GM19099 (cell line): Measurements from ENCODE around the gene GDPD4.

Experiments
- POLR2A ChIP-seq: IDR thresholded peaks from 3 replicates; pipeline ENCODE4 v1.6.1; 2011; ENCODE audit warnings: low read depth; ENCODE audit not compliant: insufficient read length; ENCODE audit errors: extremely low read depth

The GDPD4 gene

GRCh38 chr11:77301510-77301909 lies at the start of gene GDPD4:
Gene GDPD4, minus strand, starts transcription at chr11:77301686. Its CDS starts 16,549 bp downstream, at chr11:77285137.
- no peak for TF ChIP-seq POLR2A

DNA sequence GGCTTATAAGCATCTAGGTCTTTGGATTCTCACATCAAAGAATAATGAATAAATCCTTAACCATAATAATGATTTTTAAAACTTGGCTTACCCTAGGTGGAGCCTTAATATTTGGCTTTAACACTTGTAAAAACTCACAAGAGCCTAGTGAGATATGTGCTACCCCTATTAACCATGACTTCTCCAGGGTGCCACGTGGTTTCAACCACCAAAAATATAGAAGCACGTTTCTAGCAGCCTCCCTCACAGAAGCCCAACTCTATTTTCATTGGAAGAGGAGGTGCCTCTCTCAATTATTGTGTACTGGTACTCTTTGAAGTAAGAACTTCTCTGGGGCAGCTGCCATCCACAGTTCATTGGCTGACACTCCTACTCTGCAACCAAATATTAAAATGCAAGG lies 46.5 kb upstream of the GDPD4 start:
- TF ChIP-seq POLR2A: no peak

DNA sequence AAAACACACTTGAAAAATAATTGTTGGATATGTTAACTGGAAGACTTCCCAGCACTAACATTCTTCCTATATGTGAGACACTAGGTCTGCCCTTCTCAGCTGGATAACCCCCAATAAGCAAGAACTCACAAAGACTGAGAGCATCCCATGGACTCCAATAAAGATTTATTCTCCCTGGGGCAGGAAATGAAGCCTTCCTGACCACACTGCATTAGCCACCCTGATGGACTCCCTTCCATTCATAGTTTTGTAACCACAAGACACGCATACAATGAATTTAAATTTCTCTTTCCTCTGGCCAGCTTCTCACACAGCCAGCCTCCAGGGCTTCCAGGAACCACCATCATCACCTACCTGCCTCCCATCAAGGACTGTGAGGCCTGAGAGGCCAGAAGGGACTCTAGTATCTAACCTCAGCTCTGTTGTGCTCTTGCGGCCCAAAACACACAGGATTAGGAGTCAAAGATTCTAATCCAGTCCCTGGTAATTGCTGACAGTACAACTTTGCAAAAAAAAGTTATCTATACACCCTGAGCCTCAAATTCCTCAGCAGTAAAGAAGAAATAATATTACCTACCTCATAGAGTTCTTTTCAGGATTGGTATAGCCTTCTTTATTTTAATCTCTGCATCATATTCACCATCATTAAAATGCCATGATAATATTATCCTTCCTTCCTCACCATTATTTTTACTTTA lies 45.6 kb upstream of the GDPD4 start:
- no peak for TF ChIP-seq POLR2A

DNA sequence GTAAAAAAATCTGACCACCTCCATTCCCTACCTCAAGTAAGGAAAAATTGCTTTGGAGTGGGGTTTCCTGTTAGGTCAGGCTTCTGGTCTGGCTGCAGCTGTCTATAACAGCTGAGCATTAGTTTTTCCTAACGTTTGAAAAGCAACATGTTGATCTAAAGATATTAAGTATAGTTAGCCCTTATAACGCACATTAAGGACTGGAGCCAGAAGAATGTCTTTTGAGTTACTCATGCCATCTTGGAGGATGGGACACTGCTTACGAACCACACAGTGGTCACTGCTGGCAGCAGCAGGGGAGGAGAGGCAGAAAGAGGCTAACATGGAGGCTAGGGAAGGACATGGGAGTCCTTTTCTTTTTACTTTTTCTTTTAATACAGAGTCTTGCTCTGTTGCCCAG lies 44.1 kb upstream of the GDPD4 start:
- no peak for TF ChIP-seq POLR2A

DNA sequence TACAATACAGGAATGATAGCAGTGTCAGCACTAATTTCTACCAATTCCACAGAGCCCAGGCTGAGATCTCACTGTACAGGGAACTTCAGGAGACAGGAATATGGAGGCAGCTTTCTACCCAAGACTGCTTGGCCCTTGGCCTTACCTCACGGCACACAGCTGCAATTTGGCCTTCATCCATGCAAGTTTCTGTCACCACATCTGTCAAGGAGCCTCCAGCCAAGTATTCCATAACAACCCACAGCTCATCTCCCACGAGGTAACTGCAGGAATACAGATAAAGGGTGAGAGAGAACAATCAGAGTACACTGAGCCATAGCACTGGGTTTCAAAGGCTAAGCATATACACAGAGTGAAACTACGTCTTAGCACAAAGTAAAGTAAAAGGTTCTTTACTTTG lies 39.0 kb upstream of the GDPD4 start:
- TF ChIP-seq POLR2A: no peak

GRCh38 chr11:77332259-77332658 lies 30.8 kb upstream of the GDPD4 start:
- no peak for TF ChIP-seq POLR2A

GRCh38 chr11:77325159-77325558 lies 23.7 kb upstream of the GDPD4 start:
- no peak for TF ChIP-seq POLR2A

DNA sequence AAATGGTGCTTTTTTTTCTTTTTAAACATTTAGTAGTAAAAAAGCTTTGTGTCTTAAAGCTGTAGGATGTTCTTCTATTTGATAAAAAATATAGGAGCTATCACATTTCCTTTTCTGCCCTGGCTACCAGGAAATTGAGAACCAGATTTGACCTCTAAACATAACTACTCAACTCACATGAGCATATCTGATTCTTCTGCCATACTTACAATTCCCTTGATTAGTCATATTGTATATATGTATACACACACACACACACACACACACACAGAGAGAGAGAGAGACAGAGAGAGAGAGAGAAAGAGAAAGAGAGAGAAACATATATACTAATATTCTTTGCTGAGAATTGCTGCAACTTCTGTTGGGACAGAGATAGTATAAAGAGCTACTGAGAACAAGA lies 23.0 kb upstream of the GDPD4 start:
- TF ChIP-seq POLR2A: no peak

GRCh38 chr11:77322926-77323590 lies 21.6 kb upstream of the GDPD4 start:
- TF ChIP-seq POLR2A: no peak

DNA sequence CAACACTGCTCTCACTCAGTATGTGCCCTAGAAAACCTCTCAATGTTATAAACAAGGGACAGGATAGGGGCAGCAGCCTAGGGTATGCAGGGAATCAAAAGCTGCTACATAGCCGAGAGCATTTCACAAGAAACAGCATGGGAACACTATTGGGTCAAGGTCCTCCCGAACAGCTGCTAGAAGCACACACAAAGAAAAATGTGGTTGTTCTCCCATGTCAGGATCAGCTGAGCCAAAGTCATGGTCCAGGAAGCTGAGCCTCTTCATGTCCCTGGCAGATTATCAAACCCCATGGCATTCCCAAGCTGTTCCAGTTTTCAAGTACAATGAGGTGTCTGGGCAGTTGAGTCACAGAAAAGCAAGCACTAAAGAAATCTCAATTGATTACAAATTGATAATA lies 21.0 kb upstream of the GDPD4 start:
- TF ChIP-seq POLR2A: no peak

DNA sequence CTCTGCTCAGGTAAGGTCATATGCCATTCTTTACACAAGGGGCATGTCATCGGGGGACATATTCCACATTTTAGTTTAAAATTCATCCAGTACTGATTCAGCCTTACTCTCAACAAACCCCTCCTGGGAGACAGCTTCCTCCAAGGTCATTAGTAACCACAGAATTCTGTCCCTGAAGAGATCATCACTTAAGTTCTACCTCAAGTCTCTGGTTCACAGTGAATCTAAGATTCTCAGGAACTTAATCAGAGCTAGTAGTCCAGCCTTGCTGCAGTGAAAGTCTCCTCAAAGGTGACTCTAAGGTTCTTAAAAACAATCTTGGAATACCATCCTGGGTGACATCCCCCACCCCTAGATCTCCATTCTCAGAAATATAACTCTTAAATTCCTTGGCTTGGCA lies 18.9 kb upstream of the GDPD4 start:
- TF ChIP-seq POLR2A: no peak

GRCh38 chr11:77318600-77318999 lies 17.1 kb upstream of the GDPD4 start:
- no peak for TF ChIP-seq POLR2A

DNA sequence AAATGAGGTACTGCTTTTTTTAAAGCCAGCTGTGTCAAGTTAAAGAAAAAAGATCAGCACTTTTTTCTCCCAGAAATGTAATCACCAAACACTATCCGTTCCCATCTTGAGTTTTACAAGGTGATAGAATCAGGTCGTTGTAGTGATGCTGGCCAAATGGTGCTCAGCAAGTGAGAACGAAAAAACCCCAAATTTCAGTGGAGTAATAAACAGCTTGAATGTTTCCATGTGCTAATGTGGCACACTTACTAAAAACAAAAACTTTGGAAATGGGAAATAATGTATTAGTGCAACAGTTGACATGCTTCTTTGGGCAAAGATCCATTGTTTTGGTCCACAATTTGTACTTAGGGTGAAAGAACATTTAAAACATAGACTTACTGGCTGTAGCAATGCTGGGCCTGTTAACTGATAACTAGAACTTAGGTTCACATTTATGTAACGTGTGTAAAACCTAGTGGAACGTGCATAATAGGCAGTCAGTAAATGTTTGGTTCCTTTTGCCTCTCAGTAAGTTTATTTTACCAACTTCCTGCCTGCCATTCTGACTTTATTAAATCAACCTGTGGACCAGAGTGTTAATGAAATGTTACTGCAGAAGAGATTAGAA lies 15.4 kb upstream of the GDPD4 start:
- TF ChIP-seq POLR2A: no peak

- no peak for TF ChIP-seq POLR2A
Observed at GRCh38 chr11:77312107-77312506, 10.6 kb upstream of the GDPD4 start.

DNA sequence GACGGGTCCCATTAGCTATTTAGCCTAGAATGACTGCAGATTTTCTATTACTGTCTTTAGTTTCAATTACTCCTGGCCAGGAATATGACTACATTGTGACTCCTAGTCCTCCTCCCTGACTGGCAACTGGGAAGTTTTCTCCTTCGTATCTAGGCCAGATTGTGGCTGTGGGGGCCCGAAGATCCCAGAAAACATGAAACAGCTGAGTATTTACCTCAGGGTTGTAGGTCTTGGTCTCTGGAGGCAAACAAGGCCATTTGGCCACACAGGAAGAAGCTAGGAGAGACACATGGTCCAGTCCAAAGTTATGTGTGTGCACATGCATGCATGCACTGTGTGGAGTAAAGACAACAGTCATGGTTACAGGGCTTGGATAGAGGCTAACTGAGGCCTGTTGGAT lies 10.2 kb upstream of the GDPD4 start:
- no peak for TF ChIP-seq POLR2A

- TF ChIP-seq POLR2A: no peak
Observed at GRCh38 chr11:77310721-77311120, 9.2 kb upstream of the GDPD4 start.
